ENCODE measurements around the gene USP3. TPM values are rescaled to one million over a fixed set of nuclear protein-coding genes. Genes with fewer than 3 reads are reported as not detected.

USP3 gene
- total RNA-seq, 4 donors from 2014 or later, result 40.1 to 46.5 (median 41.3) TPM

GRCh38 chr15:63458794-63459395 is 45.5 kb upstream of the USP3 start:
- H3K9me3 ChIP-seq, result no peaks in the 10 kb centered on the region
- WGBS, result 80% methylated on average over 14 of the region's 36 CpGs
- H3K4me1 ChIP-seq, result peaks cover 0 to 35% (median 31%) of the 10 kb centered on the region in 4 donors
- no peak overlapping the region for H3K27ac ChIP-seq (replicated peaks in 1 of 4)
- intact Hi-C loops (cut with DNase I), result no loop called here
- H3K4me3 ChIP-seq, result no peak overlapping the region
- no peaks in the 10 kb centered on the region for H3K36me3 ChIP-seq
- TF ChIP-seq POLR2A (IDR thresholded peaks at IDR 0.05; ENCODE audit: low read depth) (no peak), POLR2AphosphoS5 (IDR thresholded peaks at IDR 0.05) (no peak), EP300 (IDR thresholded peaks at IDR 0.05) (no peak)
- TF ChIP-seq, protein P1, sequence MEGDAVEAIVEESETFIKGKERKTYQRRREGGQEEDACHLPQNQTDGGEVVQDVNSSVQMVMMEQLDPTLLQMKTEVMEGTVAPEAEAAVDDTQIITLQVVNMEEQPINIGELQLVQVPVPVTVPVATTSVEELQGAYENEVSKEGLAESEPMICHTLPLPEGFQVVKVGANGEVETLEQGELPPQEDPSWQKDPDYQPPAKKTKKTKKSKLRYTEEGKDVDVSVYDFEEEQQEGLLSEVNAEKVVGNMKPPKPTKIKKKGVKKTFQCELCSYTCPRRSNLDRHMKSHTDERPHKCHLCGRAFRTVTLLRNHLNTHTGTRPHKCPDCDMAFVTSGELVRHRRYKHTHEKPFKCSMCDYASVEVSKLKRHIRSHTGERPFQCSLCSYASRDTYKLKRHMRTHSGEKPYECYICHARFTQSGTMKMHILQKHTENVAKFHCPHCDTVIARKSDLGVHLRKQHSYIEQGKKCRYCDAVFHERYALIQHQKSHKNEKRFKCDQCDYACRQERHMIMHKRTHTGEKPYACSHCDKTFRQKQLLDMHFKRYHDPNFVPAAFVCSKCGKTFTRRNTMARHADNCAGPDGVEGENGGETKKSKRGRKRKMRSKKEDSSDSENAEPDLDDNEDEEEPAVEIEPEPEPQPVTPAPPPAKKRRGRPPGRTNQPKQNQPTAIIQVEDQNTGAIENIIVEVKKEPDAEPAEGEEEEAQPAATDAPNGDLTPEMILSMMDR (IDR thresholded peaks at IDR 0.05), result no peak
- no peaks in the 10 kb centered on the region for H3K27me3 ChIP-seq
- no peak for DNase-seq (ENCODE audit: extremely low spot score)

DNA sequence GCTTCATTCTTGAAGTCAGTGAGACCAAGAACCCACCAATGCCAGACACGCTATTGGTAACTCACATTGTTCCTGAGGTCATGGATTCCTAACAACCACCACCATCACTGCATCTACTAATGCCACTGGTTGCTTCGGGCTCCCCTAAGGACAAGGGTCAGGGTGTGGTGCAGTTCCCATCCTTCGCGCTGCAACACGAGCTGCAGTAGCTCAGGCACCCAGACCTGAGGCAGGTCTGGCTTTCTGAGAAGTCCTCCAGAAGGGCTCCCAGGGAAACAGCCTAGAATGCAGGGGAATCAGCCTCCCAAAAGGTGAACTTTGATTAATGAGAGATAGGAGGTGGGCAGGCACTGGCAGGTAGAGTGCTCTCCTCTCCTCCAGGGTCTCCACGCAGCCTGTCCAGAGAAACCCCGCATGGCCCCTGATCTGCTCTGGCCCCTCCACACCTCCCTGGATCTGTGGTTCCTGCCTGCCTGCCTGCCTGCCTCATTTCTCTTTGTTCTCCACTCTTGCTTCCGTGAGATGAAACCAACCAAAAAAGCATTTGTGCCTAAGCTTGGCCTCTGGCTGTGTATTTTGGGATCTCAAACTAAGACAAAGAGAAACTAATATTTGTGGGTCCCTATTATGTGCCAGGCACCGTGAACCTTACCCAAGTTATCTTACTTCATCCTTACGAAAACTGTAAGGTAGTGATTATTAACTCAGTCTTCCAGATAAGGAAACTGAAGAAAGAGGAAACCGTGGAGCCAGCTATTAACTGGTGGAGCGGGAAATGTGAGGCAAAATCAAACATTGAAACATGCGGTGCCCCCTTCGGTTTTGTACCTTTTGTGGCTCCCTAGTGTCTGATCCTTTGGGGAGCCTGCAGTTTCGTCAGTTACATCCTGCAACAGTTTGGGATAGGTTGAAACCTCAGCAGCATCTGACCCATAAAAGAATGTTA is 43.9 kb upstream of the USP3 start:
- H3K4me3 ChIP-seq, result no peak overlapping the region
- no peaks in the 10 kb centered on the region for H3K36me3 ChIP-seq
- TF ChIP-seq, protein P1 (IDR thresholded peaks at IDR 0.05), result no peak
- TF ChIP-seq POLR2AphosphoS5 (IDR thresholded peaks at IDR 0.05) (no peak), POLR2A (IDR thresholded peaks at IDR 0.05; ENCODE audit: low read depth) (no peak), EP300 (IDR thresholded peaks at IDR 0.05) (no peak)
- DNase-seq (ENCODE audit: extremely low spot score), result no peak
- H3K27me3 ChIP-seq, result no peaks in the 10 kb centered on the region
- 79% methylated on average over 15 of the region's 15 CpGs for WGBS
- intact Hi-C loops (cut with DNase I), result no loop called here
- no peak overlapping the region for H3K27ac ChIP-seq (replicated peaks in 1 of 4)
- H3K4me1 ChIP-seq, result peaks cover 7 to 51% (median 46%) of the 10 kb centered on the region in 4 donors
- H3K9me3 ChIP-seq, result no peaks in the 10 kb centered on the region

GRCh38 chr15:63461230-63461985 is 43.0 kb upstream of the USP3 start:
- 54% methylated on average over 21 of the region's 22 CpGs for WGBS
- peaks cover 11 to 57% (median 53%) of the 10 kb centered on the region in 4 donors for H3K4me1 ChIP-seq
- DNase-seq (ENCODE audit: extremely low spot score), result no peak
- H3K36me3 ChIP-seq, result no peaks in the 10 kb centered on the region
- intact Hi-C loops (cut with DNase I), result no loop called here
- no peaks in the 10 kb centered on the region for H3K9me3 ChIP-seq
- peak overlapping the region in 1 of 4 donors; percentile 8 for H3K27ac ChIP-seq (replicated peaks in 1 of 4)
- H3K4me3 ChIP-seq, result no peak overlapping the region
- H3K27me3 ChIP-seq, result no peaks in the 10 kb centered on the region
- TF ChIP-seq, protein P1 (IDR thresholded peaks at IDR 0.05), result peak in 1 of 3 experiments; percentile 14
- no peak for TF ChIP-seq POLR2A (IDR thresholded peaks at IDR 0.05; ENCODE audit: low read depth)

DNA sequence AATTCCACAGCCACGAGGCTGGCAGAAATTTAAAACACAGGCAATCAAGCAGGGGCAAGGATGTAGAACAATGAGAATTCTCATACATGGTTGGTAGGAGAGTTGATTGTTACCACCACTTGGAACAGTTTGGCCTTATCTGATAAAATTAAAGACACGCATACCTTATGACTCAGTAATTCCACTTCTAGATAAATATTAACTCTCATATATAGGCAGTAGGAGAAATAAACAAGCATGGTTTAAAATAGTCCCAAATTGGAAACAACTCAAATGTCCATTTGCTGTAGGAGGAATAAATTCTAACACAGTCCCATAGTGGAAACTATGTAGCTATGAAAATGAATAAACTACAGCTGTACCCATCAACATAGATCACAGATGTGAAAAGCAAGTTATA is 42.3 kb upstream of the USP3 start:
- no peaks in the 10 kb centered on the region for H3K9me3 ChIP-seq
- TF ChIP-seq POLR2A (IDR thresholded peaks at IDR 0.05; ENCODE audit: low read depth) (no peak), EP300 (IDR thresholded peaks at IDR 0.05) (no peak), POLR2AphosphoS5 (IDR thresholded peaks at IDR 0.05) (no peak)
- TF ChIP-seq, protein P1 (IDR thresholded peaks at IDR 0.05), result no peak
- no peaks in the 10 kb centered on the region for H3K36me3 ChIP-seq
- H3K27ac ChIP-seq (replicated peaks in 1 of 4), result peak overlapping the region in 1 of 4 donors; percentile 8
- H3K4me1 ChIP-seq, result peaks cover 11 to 64% (median 60%) of the 10 kb centered on the region in 4 donors
- H3K4me3 ChIP-seq, result no peak overlapping the region
- no peaks in the 10 kb centered on the region for H3K27me3 ChIP-seq
- WGBS, result 37% methylated on average over 2 of the region's 2 CpGs
- no peak for DNase-seq (ENCODE audit: extremely low spot score)
- intact Hi-C loops (cut with DNase I), result no loop called here

Data from esophagus muscularis mucosa (tissue), 4 donors.